Nucleus accumbens (tissue), 56 donors: Measurements from ENCODE around the gene TIMP2.
"Not testable (repeated sequence)": the region's sequence is repeated elsewhere in the genome, so short reads cannot be mapped to it uniquely, and the experiment has no call there.

Experiments
- DNase-seq, 56 donors: peaks; one replicate each; lab custom pipeline; 2025; lab: John Stamatoyannopoulos, UW

The TIMP2 gene

DNA sequence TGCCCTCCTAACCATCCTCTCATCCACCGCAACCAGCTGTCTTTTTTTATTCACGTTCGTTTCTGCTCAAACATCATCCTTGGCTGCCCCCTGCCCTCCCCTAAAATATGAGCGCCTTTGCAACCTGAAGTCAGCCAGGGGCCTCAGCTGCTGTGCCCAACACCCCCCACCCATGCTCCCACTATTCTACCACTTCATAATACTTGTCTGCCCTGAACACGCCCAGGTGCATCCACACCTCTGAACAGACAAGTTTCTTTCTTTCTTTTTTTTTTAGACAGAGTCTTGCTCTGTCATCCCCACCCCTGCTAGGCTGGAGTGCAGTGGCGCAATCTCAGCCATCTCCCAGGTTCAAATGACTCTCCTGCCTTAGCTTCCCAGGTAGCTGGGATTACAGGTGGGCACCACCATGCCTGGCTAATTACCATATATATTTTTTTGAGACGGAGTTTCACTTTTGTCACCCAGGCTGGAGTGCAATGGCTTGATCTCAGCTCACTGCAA is 49.0 kb downstream of the TIMP2 start:
- no peak for DNase-seq

DNA sequence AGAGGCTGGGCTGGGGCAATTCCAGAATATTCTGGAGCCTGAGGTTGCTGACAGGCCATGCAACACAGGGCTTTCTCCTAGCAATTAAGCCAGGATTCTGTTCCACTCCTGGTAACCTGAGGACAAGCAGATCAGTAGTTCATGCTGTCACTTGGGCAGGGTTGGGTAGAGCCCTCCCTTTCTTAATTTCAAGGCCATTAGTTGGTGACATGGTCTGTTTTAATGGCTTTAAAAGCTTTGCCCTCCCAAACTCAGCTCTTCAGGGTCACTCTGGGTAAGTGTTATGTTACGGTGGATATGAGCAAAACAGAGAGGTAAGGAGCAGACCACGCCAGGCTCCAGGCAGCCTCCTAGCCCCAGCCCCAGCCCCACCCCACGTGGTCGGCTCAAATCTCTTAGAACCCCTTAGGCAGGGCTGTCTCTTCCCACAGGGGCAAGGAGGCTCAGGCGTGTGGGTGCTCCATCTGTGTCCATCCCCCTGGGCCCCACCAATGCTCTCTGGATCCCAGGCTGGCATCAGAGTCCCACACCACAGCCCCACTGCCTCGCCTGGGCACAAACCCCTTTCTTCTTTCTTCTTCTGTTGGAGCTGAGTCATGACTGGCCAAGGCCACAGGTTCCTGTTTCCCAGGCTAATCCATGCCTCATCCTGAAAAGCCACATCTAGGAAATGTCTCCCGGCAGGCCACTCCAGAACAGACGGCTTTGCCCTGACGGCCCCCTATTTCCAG is 49.7 kb downstream of the TIMP2 start:
- DNase-seq = peak in 5 of 56 donors; percentile 18 to 45 (median 35)

DNA sequence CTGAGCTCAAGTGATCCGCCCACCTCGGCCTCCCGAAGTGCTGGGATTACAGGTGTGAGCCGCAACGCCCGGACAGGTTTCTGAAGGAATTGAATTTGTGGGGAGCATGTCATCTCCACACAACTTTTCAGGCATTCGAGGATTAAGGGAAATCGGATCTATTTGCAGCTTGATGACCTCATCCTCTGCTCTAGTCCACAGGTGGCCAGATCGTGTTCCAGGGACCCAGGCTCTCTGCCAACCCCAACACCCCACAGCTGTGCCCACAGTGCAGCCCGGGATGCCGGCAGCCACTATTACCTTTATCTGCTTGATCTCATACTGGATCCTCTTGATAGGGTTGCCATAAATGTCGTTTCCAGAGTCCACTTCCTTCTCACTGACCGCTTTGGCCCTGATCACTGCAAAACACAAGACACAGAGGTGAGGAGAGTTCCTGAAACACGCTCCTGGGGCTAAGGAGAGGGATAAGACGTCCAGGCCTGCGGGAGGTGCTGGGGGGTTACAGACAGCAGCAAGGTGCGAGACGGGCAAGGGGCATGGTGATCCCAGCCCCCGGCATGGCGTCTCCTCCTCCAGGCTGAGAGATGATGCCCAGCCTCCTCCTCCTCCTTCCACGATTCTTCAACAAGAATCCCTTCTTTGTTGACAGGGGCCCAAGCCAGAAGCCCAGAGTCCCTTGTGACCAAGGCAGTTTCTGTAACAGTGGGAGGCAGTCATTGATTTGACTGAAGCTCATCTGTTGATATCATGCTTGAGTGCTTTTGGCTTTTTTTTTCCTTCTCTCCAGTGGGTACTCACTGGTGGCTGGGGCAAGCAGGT is 51.5 kb downstream of the TIMP2 start:
- DNase-seq = peak in 45 of 56 donors; percentile 40 to 82 (median 61)

DNA sequence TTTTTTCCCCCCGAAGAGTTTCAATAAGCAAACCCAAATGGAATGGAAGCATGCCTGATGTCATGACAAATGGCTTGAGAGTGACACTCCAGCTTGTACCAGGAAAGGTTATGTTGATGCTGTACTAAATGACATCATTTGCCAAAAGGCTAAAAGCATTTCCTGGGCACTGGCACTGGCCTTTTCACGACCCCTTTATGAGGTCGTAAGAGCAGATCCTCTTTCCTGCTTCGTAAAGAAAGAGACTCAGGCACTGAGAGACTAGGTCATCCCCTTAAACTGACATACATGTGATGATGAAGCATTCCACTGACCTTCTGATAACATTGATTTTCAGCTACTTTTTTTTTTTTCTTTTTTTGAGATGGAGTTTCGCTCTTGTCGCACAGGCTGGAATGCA is 52.7 kb downstream of the TIMP2 start:
- no peak for DNase-seq

DNA sequence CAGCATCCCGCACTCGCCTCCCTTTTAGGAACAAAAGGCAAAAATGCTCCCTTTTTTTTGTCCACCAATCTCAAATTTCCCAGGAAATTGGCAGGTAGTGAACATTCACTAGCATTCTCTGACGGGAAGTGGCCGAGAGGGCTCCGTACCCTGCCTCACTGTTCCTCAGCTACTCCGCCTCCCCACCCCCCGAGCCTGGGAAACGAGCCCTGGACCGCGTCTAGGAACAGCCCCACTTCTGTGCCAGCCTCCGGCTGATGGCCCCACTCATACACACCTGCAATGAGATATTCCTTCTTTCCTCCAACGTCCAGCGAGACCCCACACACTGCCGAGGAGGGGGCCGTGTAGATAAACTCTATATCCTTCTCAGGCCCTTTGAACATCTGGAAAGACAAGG is 54.6 kb downstream of the TIMP2 start:
- DNase-seq = peak in 3 of 56 donors; percentile 16 to 44 (median 23)

DNA sequence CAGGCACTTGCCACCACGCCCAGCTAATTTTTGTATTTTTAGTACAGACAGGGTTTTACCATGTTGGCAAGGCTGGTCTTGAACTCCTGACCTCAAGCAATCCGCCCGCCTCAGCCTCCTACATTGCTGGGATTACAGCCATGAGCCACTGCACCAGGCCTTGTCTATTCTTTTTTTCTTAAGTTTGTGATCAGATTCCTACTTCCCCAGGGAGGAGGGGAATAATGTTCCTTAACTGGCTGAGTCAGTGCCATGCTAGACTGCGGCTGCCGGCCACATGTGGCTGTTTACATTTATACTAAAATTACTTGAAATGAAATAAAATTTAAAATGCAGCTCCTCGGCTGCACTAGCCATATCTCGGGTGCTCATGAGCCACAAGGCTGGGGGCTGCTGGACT is 56.8 kb downstream of the TIMP2 start:
- no peak for DNase-seq

DNA sequence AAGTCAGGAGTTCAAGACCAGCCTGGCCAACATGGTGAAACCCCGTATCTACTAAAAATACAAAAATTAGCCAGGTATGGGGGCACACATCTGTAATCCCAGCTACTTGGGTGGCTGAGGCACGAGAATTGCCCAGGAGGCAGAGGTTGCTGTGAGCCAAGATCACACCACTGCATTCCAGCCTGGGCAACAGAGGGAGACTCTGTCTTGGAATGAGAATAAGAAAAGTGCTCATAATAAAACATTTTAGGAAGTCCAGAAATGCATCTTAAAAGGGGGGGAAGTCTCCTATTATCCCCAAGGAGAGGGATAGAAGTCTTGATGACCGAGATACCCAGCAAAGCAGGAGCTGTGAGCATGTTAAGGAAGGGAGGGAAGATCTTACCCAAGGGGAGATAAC is 58.1 kb downstream of the TIMP2 start:
- DNase-seq = not testable (repeated sequence)

DNA sequence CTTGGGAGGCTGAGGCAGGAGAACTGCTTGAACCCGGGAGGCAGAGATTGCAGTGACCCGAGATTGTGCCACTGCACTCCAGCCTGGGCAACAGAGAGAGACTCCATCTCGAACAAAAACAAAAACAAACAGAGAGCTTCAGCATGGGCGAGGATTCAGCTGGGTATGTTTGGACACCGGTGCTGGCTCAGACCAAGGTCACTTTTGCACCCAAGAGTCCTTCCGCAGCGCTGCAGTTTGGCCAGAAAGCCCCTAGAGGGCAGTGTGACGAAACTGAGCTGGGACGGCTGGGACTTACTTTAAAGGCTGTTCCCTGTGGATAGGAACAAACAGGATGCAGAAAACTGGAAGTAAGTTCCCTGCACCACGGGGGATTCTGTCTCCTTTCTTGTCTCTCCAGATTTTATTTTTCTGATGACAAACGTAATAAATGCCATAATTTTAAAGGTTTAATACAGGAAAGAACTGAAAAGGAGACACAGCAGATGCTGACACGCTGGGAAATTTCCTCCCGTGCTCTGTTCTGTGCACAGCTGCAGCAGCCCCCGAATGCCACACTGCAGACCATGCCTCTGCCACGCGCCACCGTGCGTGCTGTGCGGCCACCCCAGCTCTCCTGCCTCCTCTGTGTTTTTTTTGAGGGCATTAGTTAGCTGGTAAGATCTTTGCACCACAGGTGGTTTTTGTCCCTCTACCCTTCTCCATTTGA is 59.4 kb downstream of the TIMP2 start:
- peak in 51 of 56 donors; percentile 12 to 91 (median 71) for DNase-seq

DNA sequence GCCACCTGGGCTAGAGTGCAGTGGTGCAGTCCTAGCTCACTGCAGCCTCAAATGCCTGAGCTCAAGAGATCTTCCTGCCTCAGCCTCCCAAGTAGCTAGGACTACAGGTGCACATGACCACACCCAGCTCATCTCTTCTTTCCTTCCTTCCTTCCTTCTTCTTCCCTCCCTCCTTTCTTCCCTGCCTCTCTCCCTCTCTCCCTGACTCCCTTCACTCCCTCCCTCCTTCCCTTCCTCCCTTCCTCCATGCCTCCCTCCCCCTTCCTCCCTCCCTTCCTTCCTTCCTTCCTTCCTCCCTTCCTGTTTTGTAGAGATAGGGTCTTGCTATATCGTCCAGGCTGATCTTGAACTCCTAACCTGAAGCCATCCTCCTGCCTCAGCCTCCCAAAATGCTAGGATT is 61.1 kb downstream of the TIMP2 start:
- no peak for DNase-seq

DNA sequence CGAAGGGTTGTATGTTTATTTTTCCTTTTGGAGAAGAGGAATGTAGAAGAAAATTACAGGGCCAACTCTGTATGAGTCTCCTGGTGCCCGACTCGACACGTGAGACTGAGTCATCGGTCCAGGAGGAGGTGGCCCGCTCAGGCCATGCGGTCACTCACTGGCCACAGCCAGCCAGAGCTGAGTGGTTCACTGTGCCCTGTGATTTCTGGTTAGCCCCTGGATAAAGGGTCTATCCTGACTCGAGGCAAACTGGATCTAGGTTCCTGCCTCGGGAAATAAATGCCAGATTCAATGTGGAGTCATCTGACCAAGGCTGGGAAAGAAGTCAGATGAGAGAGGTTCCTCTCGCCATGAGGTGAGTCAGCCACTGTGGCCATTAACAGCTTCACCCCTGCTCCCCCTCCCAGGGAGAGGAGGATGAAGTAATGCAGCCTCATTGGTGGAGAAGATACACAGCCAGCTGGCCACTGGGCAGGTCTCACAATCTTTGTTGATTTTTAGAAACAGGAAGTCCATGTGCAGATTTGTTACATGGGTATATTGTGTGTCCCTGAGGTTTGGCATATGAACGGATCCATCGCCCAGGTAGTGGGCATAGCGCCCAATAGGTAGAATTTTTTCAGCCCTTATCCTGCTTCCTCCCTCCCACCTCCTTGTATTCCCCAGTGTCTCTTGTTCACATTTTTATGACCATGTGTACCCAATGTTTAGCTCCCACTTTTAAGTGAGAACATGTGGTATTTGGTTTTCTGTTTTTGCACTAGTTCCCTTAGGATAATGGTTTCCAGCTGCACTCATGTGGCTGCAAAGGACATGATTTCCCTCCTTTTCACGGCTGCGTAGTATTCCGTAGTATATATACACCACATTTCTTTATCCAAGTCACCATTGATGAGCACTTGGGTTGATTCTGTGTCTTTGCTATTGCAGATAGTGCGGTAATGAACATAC is 62.8 kb downstream of the TIMP2 start:
- peak in 9 of 56 donors; percentile 15 to 88 (median 50) for DNase-seq

DNA sequence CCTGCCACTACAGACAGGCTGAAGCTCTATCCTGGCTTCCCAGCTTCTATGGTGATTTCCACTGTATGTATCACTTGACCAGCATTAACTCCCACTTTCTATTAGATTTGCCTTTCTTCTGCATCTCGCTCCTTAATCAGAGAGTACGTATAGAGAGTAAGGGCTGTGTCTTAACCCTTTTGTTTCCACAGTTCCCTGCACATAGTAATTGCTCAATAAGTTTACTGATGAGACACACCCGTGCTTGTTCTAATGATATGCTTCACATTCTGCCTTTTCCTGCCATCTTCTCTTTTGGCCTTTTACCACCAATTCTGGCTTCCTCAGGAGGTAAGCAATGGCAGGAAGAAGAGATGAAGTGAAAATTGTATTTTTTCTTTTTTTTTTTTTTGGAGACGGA is 64.0 kb downstream of the TIMP2 start:
- DNase-seq = no peak

DNA sequence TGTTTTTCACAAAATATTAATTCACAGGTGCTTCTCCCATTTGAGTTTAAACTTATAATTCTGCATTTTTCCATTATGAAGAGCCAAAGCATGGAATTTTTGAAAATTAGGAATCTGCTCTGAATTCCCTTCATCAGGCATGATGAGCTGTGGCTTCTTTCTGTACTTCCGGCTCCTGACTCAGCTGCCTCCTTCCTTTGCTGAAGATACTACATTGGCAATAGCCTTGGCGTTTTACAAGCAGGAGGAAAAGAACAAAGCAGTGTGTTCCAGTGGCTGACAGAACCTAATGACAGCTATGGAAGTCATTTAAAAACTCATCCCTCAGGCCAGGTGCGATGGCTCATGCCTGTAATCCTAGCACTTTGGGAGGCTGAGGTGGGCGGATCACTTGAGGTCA is 66.1 kb downstream of the TIMP2 start:
- DNase-seq = no peak

DNA sequence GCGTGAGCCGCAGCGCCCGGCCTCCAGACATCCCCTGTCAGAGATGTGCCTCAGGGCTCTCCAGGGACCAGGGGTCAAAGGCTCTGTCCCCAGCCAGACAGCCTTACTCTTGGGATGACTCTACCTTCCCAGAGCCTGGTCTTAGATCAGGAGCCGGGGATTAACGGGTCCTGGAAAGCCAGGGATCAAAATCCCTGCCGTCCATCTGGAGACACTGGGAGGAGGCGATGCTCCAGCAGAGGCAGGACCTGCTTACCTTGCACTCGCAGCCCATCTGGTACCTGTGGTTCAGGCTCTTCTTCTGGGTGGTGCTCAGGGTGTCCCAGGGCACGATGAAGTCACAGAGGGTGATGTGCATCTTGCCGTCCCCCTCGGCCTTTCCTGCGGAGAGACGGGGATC is 67.9 kb downstream of the TIMP2 start:
- no peak for DNase-seq

DNA sequence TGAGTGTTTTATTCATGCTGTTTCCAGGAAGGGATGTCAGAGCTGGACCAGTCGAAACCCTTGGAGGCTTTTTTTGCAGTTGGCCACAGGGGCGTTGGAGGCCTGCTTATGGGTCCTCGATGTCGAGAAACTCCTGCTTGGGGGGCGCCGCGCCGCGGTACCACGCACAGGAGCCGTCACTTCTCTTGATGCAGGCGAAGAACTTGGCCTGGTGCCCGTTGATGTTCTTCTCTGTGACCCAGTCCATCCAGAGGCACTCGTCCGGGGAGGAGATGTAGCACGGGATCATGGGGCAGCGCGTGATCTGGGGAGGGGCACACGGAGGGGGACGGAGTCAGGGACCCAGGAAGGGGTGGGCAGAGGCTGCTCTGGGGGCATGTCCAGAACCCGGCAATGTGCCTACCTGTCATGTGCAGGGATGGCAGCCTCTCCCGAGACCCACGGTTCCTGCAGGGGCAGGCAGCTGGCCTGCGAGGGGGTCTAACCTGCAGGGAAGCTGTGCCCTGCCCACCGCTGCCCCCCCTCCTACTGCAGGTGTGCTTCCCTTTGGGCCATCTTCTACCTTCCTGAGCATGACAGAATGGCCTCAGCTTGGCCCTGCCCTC is 69.5 kb downstream of the TIMP2 start:
- no peak for DNase-seq

DNA sequence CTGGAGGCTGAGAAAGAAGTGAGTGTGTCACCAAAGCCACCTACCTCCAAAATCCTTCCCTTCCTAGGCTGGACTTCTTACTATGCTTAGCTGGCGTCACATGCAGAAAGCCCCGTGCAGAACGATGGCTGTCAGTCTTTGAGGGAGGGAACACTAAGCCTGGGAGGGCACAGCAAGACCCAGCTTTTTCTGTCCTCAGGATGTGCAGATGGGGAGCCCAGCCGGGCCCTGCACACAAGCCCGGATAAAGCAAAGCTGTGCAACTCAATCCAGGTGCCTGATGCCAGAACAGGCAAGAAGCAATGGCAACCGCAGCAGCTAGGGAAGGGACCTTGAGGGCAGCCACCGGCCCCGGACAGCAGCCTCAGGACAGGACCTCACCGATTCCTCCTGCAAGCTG is 70.7 kb downstream of the TIMP2 start:
- no peak for DNase-seq

DNA sequence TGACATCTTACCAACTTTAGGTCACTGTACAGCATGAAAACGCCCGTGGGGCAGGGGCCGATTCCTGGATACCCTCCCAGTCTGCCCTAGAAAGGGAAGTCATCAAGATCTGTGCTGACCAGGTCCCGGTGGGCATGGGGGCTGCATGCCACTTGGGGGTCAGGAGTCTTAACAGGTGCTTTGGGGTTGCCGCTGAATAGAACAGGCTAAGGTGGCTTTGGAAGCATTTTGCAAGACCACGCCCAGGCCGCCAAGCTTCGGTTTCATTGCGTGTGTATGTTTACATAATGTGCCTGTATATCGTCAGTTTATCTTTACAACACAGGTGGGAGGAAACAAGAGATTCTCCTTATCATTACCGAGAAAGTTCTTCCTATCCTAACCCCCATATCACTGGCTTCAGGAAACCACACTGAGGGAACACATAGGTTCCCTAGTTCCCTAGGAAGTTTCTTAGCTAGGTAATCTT is 71.2 kb downstream of the TIMP2 start:
- no peak for DNase-seq

DNA sequence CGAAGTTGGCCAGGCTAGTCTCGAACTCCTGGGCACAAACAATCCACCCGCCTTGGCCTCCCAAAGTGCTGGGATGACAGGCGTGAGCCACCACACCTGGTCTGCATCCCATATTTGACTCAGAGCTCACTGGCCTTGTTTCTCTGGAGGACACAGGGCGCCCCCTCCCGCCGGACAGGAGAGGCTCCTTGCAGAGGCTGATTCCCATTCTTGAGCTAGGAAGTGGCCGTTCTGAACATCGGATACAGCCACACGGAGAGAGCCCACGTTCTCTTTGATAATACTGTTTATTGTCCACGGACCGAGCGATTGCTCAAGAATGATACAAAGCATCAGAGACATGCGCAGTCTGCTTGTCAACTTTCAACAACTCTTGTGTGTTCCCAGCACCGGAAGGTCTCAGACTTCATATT is 72.5 kb downstream of the TIMP2 start:
- DNase-seq = peak in 1 of 56 donors; percentile 11

DNA sequence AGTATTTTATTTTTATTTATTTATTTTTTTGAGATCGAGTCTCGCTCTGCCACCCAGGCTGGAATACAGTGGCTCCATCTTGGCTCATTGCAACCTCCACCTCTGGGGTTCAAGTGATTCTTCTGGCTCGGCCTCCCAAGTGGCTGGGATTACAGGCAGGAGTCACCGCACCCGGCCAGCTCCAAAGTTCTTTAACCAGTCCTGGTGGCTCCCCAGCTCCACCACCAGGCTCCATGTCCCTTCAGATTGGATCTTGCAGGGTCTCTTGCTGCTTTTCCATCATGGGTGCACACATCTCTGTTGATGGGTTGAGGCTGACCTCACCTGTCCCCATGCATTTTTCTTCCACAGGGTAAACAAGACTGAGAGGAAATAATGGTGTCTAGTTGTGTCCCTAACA is 76.2 kb downstream of the TIMP2 start:
- DNase-seq = no peak

DNA sequence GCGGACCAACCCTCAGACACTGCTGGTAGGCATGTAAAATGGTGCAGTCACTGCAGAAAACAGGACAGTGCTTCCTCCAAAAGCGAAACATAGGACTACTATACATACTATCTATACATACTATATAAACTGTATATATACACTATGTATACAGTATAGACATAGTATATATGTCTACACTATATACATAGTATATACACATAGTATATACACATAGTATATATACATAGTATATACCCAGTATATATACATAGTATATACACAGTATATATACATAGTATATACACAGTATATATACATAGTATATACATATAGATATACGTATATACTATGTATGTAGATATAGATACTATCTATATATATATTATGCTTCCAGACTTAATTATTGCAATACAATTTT is 78.1 kb downstream of the TIMP2 start:
- no peak for DNase-seq
